Measurements from ENCODE around the gene ADARB2. TPM values are rescaled to one million over a fixed set of nuclear protein-coding genes. Genes with fewer than 3 reads are reported as not detected.

Gene ADARB2
- total and polyA plus RNA-seq, 8 donors, result 0.34 to 24.7 (median 3.2) TPM

DNA sequence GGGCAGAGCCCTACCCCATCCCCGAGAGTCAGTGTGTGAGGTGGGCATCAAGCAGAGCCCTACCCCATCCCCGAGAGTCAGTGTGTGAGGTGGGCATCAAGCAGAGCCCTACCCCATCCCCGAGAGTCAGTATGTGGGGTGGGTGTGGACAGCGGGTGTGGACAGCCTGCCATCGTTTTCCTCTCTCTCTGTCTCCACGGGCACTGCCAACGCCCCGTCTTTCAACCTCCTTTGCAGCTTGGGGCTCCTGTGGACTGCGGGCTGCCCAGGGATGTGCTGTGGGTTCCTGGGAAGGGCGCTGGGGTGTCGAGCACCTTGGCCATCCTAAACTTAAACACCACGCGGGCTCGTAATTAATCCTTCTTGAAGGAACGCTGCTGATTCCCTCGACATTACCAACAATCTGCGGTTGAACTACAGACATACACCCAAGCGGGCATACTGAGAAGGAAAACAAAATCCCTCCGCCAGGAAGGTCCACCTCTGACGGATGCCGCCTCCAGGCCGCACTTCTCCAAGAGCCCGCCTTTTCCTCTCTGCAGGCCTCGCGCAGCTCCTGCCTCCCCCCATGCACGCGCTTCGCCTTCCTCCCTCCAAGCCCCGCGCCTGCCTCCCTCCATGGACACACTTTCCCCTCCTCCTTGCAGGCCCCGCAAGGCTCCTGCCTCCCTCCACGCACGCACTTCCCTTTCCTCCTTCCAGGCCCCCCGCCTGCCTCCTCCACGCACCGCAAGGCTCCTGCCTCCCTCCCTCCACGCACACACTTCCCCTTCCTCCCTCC lies 65.1 kb downstream of the ADARB2 start:
- Histone ChIP-seq H3K9me3 (no peaks in the 10 kb centered on the region), H3K4me1 (no peaks in the 10 kb centered on the region), H3K36me3 (no peaks in the 10 kb centered on the region), H3K27ac (no peak overlapping the region), H3K27me3 (no peaks in the 10 kb centered on the region), H3K4me3 (no peak overlapping the region)
- no peak for DNase-seq
- no peak for FAIRE-seq
- WGBS, 2 donors, result 78 to 81% methylated on average over 37 of the region's 37 CpGs
- TF ChIP-seq, protein P1, sequence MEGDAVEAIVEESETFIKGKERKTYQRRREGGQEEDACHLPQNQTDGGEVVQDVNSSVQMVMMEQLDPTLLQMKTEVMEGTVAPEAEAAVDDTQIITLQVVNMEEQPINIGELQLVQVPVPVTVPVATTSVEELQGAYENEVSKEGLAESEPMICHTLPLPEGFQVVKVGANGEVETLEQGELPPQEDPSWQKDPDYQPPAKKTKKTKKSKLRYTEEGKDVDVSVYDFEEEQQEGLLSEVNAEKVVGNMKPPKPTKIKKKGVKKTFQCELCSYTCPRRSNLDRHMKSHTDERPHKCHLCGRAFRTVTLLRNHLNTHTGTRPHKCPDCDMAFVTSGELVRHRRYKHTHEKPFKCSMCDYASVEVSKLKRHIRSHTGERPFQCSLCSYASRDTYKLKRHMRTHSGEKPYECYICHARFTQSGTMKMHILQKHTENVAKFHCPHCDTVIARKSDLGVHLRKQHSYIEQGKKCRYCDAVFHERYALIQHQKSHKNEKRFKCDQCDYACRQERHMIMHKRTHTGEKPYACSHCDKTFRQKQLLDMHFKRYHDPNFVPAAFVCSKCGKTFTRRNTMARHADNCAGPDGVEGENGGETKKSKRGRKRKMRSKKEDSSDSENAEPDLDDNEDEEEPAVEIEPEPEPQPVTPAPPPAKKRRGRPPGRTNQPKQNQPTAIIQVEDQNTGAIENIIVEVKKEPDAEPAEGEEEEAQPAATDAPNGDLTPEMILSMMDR (IDR thresholded peaks at IDR 0.05), result no peak
- ATAC-seq, result no peak
- intact Hi-C loops (cut with DNase I), result no loop called here

DNA sequence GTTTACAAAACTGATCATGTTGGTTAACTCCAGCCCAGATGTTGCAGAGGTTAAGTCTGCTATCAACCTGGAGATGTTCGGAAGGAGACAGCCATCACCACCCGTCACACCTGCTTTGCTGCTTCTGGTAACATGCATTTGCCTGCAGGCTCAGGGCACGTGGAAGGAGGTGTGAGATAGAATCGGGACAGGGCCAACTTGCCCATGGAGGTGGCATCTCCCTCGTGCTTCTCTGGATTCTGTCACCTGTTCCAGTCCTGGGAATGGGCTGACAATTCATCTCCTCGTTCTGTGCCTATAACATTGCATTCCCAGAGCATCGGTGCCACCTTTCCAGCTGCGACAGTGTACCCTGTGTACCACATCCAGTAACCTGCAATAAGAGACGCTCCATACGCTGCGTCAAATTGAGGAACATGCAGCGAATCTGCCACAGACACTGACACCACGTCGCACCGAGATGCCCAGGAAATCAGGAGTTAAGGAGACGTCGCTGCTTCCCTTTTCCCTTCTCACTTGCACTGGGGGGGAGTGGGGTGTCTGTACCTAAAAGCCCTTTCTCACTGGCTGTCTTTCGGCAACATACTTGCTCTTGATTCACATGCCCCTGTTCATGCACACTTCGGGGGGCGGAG lies 65.8 kb downstream of the ADARB2 start:
- Histone ChIP-seq H3K4me1 (no peaks in the 10 kb centered on the region), H3K36me3 (no peaks in the 10 kb centered on the region), H3K4me3 (no peak overlapping the region), H3K27ac (no peak overlapping the region), H3K27me3 (no peaks in the 10 kb centered on the region), H3K9me3 (no peaks in the 10 kb centered on the region)
- ATAC-seq (no peak), FAIRE-seq (no peak), DNase-seq (no peak)
- intact Hi-C loops (cut with DNase I), result no loop called here
- TF ChIP-seq, protein P1 (IDR thresholded peaks at IDR 0.05), result no peak
- 70 to 79% methylated on average over 20 of the region's 20 CpGs for WGBS, 2 donors

- Histone ChIP-seq H3K27ac (no peak overlapping the region), H3K4me1 (no peaks in the 10 kb centered on the region), H3K4me3 (no peak overlapping the region), H3K9me3 (no peaks in the 10 kb centered on the region), H3K36me3 (no peaks in the 10 kb centered on the region), H3K27me3 (no peaks in the 10 kb centered on the region)
- no peak for FAIRE-seq
- ATAC-seq, result no peak
- TF ChIP-seq, protein P1 (IDR thresholded peaks at IDR 0.05), result no peak
- peak in 1 of 6 donors; percentile 39 for DNase-seq
- 56 to 66% methylated on average over 32 of the region's 32 CpGs for WGBS, 2 donors
- intact Hi-C loops (cut with DNase I), result no loop called here
Measured at GRCh38 chr10:1670541-1671365, 66.6 kb downstream of the ADARB2 start.

DNA sequence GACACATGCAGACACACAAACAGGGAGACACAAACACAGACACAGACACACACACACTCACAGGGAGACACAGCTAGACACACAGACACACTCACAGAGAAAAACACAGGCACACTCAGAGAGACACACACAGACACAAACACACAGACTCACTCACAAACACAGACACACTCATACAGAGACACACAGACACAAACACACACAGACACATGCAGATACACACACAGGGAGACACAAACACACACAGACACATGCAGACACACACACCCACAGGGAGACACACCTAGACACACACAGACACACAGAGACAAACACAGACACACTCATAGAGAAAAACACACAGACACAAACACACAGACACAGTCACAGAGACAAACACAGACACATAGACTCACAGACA lies 67.9 kb downstream of the ADARB2 start:
- TF ChIP-seq, protein P1 (IDR thresholded peaks at IDR 0.05), result no peak
- ATAC-seq (no peak), FAIRE-seq (no peak), DNase-seq (no peak)
- H3K27me3 ChIP-seq, result no peaks in the 10 kb centered on the region
- H3K27ac ChIP-seq, result no peak overlapping the region
- H3K9me3 ChIP-seq, result no peaks in the 10 kb centered on the region
- intact Hi-C loops (cut with DNase I), result no loop called here
- no peak overlapping the region for H3K4me3 ChIP-seq
- H3K4me1 ChIP-seq, result no peaks in the 10 kb centered on the region
- H3K36me3 ChIP-seq, result no peaks in the 10 kb centered on the region
